Measurements from ENCODE around the gene PRDX6.

PRDX6 gene

GRCh38 chr1:173527151-173527826, 50.2 kb downstream of the PRDX6 start:
- no peaks in the 10 kb centered on the region for H3K36me3 Mint-ChIP-seq (ENCODE audit: low read depth)
- no peak for DNase-seq
- H3K9me3 Mint-ChIP-seq = no peaks in the 10 kb centered on the region
- H3K4me3 Mint-ChIP-seq = no peak overlapping the region
- no peak overlapping the region for H3K27ac Mint-ChIP-seq
- H3K4me1 Mint-ChIP-seq (ENCODE audit: low read depth) = peaks cover 38% of the 10 kb centered on the region
- H3K27me3 Mint-ChIP-seq = no peaks in the 10 kb centered on the region

DNA sequence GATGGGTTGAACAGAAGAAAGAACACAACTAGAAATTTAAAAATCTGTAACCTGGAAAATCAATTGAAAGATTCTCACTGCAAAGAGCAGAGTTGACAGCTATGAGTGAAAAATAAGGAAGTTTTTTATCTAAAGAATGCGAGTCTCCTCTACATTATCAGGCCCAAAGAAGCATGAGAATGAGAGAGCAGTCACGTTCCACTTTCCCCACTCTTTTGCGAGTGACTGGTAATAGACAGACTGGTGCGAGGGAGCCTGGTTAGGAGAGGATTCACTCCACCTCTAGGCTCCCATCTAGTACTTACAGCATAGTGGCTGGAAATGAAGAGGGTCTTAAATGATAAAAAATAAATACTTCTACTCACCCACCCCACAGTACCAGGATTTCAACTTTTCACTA, 52.0 kb downstream of the PRDX6 start:
- no peak overlapping the region for H3K27ac Mint-ChIP-seq
- H3K36me3 Mint-ChIP-seq (ENCODE audit: low read depth) = no peaks in the 10 kb centered on the region
- no peak overlapping the region for H3K4me3 Mint-ChIP-seq
- H3K27me3 Mint-ChIP-seq = no peaks in the 10 kb centered on the region
- H3K9me3 Mint-ChIP-seq = no peaks in the 10 kb centered on the region
- no peak for DNase-seq
- peaks cover 44% of the 10 kb centered on the region for H3K4me1 Mint-ChIP-seq (ENCODE audit: low read depth)

GRCh38 chr1:173530795-173531693, 53.9 kb downstream of the PRDX6 start:
- Mint-ChIP-seq H3K4me1 (ENCODE audit: low read depth) (peaks cover 43% of the 10 kb centered on the region), H3K27me3 (no peaks in the 10 kb centered on the region), H3K27ac (no peak overlapping the region)

GRCh38 chr1:173532237-173532636, 55.1 kb downstream of the PRDX6 start:
- H3K4me1 Mint-ChIP-seq (ENCODE audit: low read depth) = peaks cover 41% of the 10 kb centered on the region
- no peaks in the 10 kb centered on the region for H3K27me3 Mint-ChIP-seq
- H3K27ac Mint-ChIP-seq = no peak overlapping the region
- H3K9me3 Mint-ChIP-seq = no peaks in the 10 kb centered on the region
- DNase-seq = no peak
- H3K36me3 Mint-ChIP-seq (ENCODE audit: low read depth) = no peaks in the 10 kb centered on the region
- no peak overlapping the region for H3K4me3 Mint-ChIP-seq

More at GRCh38 chr1:173530795-173531693, 53.9 kb downstream of the PRDX6 start:
- Mint-ChIP-seq H3K36me3 (ENCODE audit: low read depth) (no peaks in the 10 kb centered on the region), H3K9me3 (no peaks in the 10 kb centered on the region), H3K4me3 (no peak overlapping the region)
- DNase-seq = no peak

DNA sequence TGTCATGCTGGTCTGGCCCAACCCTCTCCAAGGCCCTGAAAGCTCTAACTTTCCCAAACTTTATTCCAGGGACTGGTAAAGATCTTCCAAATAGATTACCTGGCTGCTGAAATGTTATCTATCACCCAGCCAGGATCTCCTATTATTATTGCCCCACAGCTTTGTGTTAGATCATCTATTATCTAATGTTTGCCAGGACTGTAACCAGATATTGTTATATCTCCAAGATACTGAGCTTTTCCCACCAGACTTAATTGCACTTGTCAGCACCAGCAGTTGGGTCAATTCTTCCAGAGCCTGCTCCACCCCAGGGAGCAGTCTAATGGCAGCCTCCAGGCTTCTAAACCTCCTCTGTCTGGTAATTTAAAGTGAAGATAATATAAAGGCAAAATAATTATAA, 59.1 kb downstream of the PRDX6 start:
- Mint-ChIP-seq H3K4me1 (ENCODE audit: low read depth) (peaks cover 14% of the 10 kb centered on the region), H3K27ac (no peak overlapping the region), H3K27me3 (no peaks in the 10 kb centered on the region), H3K9me3 (no peaks in the 10 kb centered on the region), H3K36me3 (ENCODE audit: low read depth) (no peaks in the 10 kb centered on the region), H3K4me3 (no peak overlapping the region)
- DNase-seq = no peak
